HCT116 (cell line): ENCODE measurements around the gene CDKN2B-AS1. TPM values are rescaled to one million over a fixed set of nuclear protein-coding genes. Genes with fewer than 3 reads are reported as not detected.

Experiments
- ATAC-seq: fragments of 200-7000 bp; cut with Tn5 transposase; 2 replicates; pipeline ENCODE4 v1.9.1; 2020; ENCODE audit warnings: mild to moderate bottlenecking, moderate library complexity
- BruUV-seq: library from RNA; stranded (reverse); fragments of 400-500 nt; replicated peaks from 2 replicates; lab custom pipeline; 2021; lab: Mats Ljungman, UMichigan
- CTCF ChIA-PET: fragments of 300-600 bp; sonication (Branson Sonifier 250); formaldehyde crosslinking; loops from one replicate; lab custom pipeline; 2021; ENCODE audit warnings: antibody characterized with exemption; lab: Charles Lee
- POLR2A ChIA-PET: fragments of 300-600, 350-600 bp; sonication (Branson Sonifier 250); formaldehyde crosslinking; loops from one replicate; lab custom pipeline; 2021; ENCODE audit warnings: antibody characterized with exemption; lab: Charles Lee
- RAD21 ChIA-PET, 2 experiments: fragments of 300-600 bp; sonication (Branson Sonifier 250); formaldehyde crosslinking; loops; one replicate each; lab custom pipeline; 2023; ENCODE audit warnings: low total read pairs in 2 of 2; ENCODE audit not compliant: uncharacterized antibody in 2 of 2, unreplicated experiment in 2 of 2, low non-redundant PET in 1 of 2; lab: Charles Lee
- DNase-seq: peaks from one replicate; pipeline ENCODE4 v3.0.0-alpha.2; 2010; ENCODE audit warnings: low read depth, low spot score
- H2AFZ ChIP-seq: fragments of 200-600 bp; shearing (Covaris generic), sonication (generic); 2 replicates; pipeline ENCODE4 v1.6.1; 2017; ENCODE audit warnings: low read depth, mixed run types, mixed read lengths, antibody characterized with exemption, low read length; ENCODE audit not compliant: poor library complexity, severe bottlenecking
- H3K27ac ChIP-seq: 2 replicates; pipeline ENCODE4 v1.5.1; 2012; ENCODE audit warnings: low read depth, low read length
- H3K27me3 ChIP-seq: fragments of 200-600 bp; sonication (generic); 2 replicates; pipeline ENCODE4 v1.6.1; 2016; ENCODE audit warnings: mixed run types, low read length, mixed read lengths; ENCODE audit not compliant: insufficient read depth
- H3K36me3 ChIP-seq, 2 experiments: fragments of 200-500 bp in 1 of 2; fragments of 200-600 bp in 1 of 2; sonication (Bioruptor generic) in 1 of 2; sonication (generic) in 1 of 2; 2 replicates each; pipeline versions ENCODE4 v1.5.1 to v1.6.1; 2014 to 2016; ENCODE audit warnings: low read length in 2 of 2, inconsistent platforms in 1 of 2, mixed read lengths in 1 of 2, mixed run types in 1 of 2; ENCODE audit not compliant: insufficient read depth in 2 of 2, control insufficient read depth in 1 of 2
- H3K4me1 ChIP-seq, 2 experiments: fragments of 200-600 bp in 1 of 2; sonication (generic) in 1 of 2; 2 replicates each; pipeline versions ENCODE4 v1.5.1 to v1.6.1; 2012 to 2017; ENCODE audit warnings: low read length in 2 of 2, inconsistent platforms in 1 of 2, mild to moderate bottlenecking in 1 of 2, mixed read lengths in 1 of 2, mixed run types in 1 of 2, moderate library complexity in 1 of 2; ENCODE audit not compliant: insufficient read depth in 2 of 2, control insufficient read depth in 1 of 2
- H3K4me2 ChIP-seq: fragments of 200-600 bp; sonication (generic); 2 replicates; pipeline ENCODE4 v1.6.1; 2017; ENCODE audit warnings: mixed run types, low read length, mixed read lengths
- H3K4me3 ChIP-seq, 2 experiments: fragments of 200-600 bp in 1 of 2; sonication (generic) in 1 of 2; replicated peaks in 1 of 2; 2 replicates each; pipeline ENCODE4 v1.5.1; 2011 to 2016; ENCODE audit warnings: low read length in 2 of 2, control low read depth in 1 of 2, low read depth in 1 of 2, mild to moderate bottlenecking in 1 of 2, mixed read lengths in 1 of 2, mixed run types in 1 of 2
- H3K79me2 ChIP-seq: fragments of 200-600 bp; sonication (generic); 2 replicates; pipeline ENCODE4 v1.6.1; 2017; ENCODE audit warnings: mild to moderate bottlenecking, mixed run types, low read length, moderate library complexity, mixed read lengths; ENCODE audit not compliant: insufficient read depth
- H3K9ac ChIP-seq: fragments of 200-600 bp; sonication (generic); 2 replicates; pipeline ENCODE4 v1.6.1; 2016; ENCODE audit warnings: low read length, mixed read lengths
- H3K9me2 ChIP-seq: fragments of 200-600 bp; sonication (generic), shearing (Covaris generic); 2 replicates; pipeline ENCODE4 v1.6.1; 2017; ENCODE audit warnings: mixed run types, mild to moderate bottlenecking, moderate library complexity; ENCODE audit not compliant: insufficient read depth
- H3K9me3 ChIP-seq, 2 experiments: fragments of 200-500 bp in 1 of 2; fragments of 200-600 bp in 1 of 2; sonication (Bioruptor generic) in 1 of 2; sonication (generic) in 1 of 2; 2 replicates each; pipeline ENCODE4 v1.6.1; 2014 to 2017; ENCODE audit warnings: low read length in 2 of 2, mixed read lengths in 2 of 2, inconsistent platforms in 1 of 2, low read depth in 1 of 2, mild to moderate bottlenecking in 1 of 2, mixed run types in 1 of 2, moderate library complexity in 1 of 2; ENCODE audit not compliant: control insufficient read depth in 1 of 2, insufficient read depth in 1 of 2
- H4K20me1 ChIP-seq: fragments of 200-600 bp; sonication (generic), shearing (Covaris generic); 2 replicates; pipeline ENCODE4 v1.6.1; 2017; ENCODE audit warnings: mixed run types, mild to moderate bottlenecking, moderate library complexity; ENCODE audit not compliant: insufficient read depth
- ATF3 ChIP-seq: IDR thresholded peaks from 2 replicates; pipeline ENCODE4 v1.6.1; 2012
- CBX3 ChIP-seq: IDR thresholded peaks from 2 replicates; pipeline ENCODE4 v1.6.1; 2012; ENCODE audit warnings: low read depth
- CTCF ChIP-seq, 3 experiments: fragments of 200-600 bp in 1 of 3; sonication (generic) in 1 of 3; IDR thresholded peaks in 2 of 3; conservative IDR thresholded peaks in 1 of 3; 2 replicates each; pipeline ENCODE4 v1.5.1; 2012 to 2017; ENCODE audit warnings: low read depth in 2 of 3, low read length in 2 of 3, antibody characterized with exemption in 1 of 3, borderline replicate concordance in 1 of 3, control low read depth in 1 of 3, mild to moderate bottlenecking in 1 of 3, mixed read lengths in 1 of 3, mixed run types in 1 of 3, moderate library complexity in 1 of 3; ENCODE audit not compliant: insufficient read depth in 1 of 3
- EGR1 ChIP-seq: IDR thresholded peaks from 2 replicates; pipeline ENCODE4 v1.6.1; 2012; ENCODE audit warnings: low read depth
- ELF1 ChIP-seq: IDR thresholded peaks from 2 replicates; pipeline ENCODE4 v1.6.1; 2012; ENCODE audit warnings: low read depth, borderline replicate concordance
- EZH2 ChIP-seq: fragments of 200-600 bp; sonication (generic); IDR thresholded peaks from 2 replicates; pipeline ENCODE4 v1.6.1; 2017; ENCODE audit warnings: antibody characterized with exemption, mixed run types
- POLR2A ChIP-seq: IDR thresholded peaks from 2 replicates; pipeline ENCODE4 v1.7.0; 2011; ENCODE audit warnings: borderline replicate concordance; ENCODE audit not compliant: insufficient read depth, insufficient read length; ENCODE audit errors: extremely low read depth
- POLR2AphosphoS5 ChIP-seq: IDR thresholded peaks from 2 replicates; pipeline ENCODE4 v1.6.1; 2011; ENCODE audit warnings: mild to moderate bottlenecking, low read depth, low read length, moderate library complexity
- RAD21 ChIP-seq: IDR thresholded peaks from 2 replicates; pipeline ENCODE4 v1.6.1; 2012; ENCODE audit warnings: low read depth, mild to moderate bottlenecking
- SIN3A ChIP-seq: IDR thresholded peaks from 2 replicates; pipeline ENCODE4 v1.6.1; 2012; ENCODE audit warnings: low read depth
- SP1 ChIP-seq: IDR thresholded peaks from 2 replicates; pipeline ENCODE4 v1.6.1; 2012; ENCODE audit warnings: low read depth
- SRF ChIP-seq: IDR thresholded peaks from 2 replicates; pipeline ENCODE4 v1.6.1; 2012; ENCODE audit warnings: low read depth
- ZBTB33 ChIP-seq: IDR thresholded peaks from 2 replicates; pipeline ENCODE4 v1.6.1; 2011; ENCODE audit warnings: mild to moderate bottlenecking, low read length, moderate library complexity; ENCODE audit not compliant: insufficient replicate concordance; ENCODE audit errors: extremely low read depth
- ZFX ChIP-seq: fragments of 450-650 bp; IDR thresholded peaks from 2 replicates; pipeline ENCODE4 v1.6.1; 2017
- intact Hi-C: fragments of 100-400 bp; cut with micrococcal nuclease; formaldehyde crosslinking; loops from 2 replicates; pipeline ENCODE4 v1.10.0; 2022
- total RNA-seq: library from RNA; stranded (reverse); gene quantifications from one replicate; pipeline ENCODE4 v1.2.1, GENCODE V29; 2021; ENCODE audit not compliant: unreplicated experiment
- TF ChIP-seq, protein P1 (sequence below): IDR thresholded peaks from 2 replicates; pipeline ENCODE4 v1.6.1; 2012; ENCODE audit warnings: low read depth

CDKN2B-AS1 gene
- total RNA-seq, 1 experiment from 2014 or later = 1.7 TPM

- intact Hi-C loops = no loop called here
- ChIA-PET RAD21 (no interaction called here), POLR2A (interaction anchor here (1.7 kb wide), 1 partner anchor 11 kb away, joined by 7 read pairs; the partner anchor contains the start of gene CDKN2B), CTCF (interaction anchor here (1.3 kb wide), 1 partner anchor 10 kb away, joined by 8 read pairs; the partner anchor contains the start of gene CDKN2B)
- Histone ChIP-seq H4K20me1 (no peaks in the 10 kb centered on the region), H3K27ac (no peak overlapping the region), H3K4me3 (no peak overlapping the region), H3K9me2 (no peaks in the 10 kb centered on the region), H3K9me3 (no peaks in the 10 kb centered on the region), H3K4me1 (peaks cover 4 to 19% of the 10 kb centered on the region in 2 experiments; a peak in 3 of 4 replicates), H3K36me3 (no peaks in the 10 kb centered on the region), H3K4me2 (no peak overlapping the region), H3K9ac (no peak overlapping the region), H3K79me2 (peaks cover 27% of the 10 kb centered on the region), H2AFZ (no peak overlapping the region), H3K27me3 (no peaks in the 10 kb centered on the region)
- TF ChIP-seq SIN3A (no peak), CTCF (IDR thresholded peaks at IDR 0.05 in 2 of 3, conservative IDR thresholded peaks at IDR 0.05 in 1 of 3; ENCODE audit: borderline replicate concordance in 1 of 3, insufficient read depth in 1 of 3, low read depth in 2 of 3, low read length in 2 of 3) (no peak), RAD21 (no peak), ZFX (no peak), POLR2A (no peak), SRF (no peak), SP1 (no peak), POLR2AphosphoS5 (no peak), ELF1 (no peak), EGR1 (no peak), CBX3 (no peak), ZBTB33 (no peak), ATF3 (no peak), EZH2 (no peak)
- TF ChIP-seq, protein P1, sequence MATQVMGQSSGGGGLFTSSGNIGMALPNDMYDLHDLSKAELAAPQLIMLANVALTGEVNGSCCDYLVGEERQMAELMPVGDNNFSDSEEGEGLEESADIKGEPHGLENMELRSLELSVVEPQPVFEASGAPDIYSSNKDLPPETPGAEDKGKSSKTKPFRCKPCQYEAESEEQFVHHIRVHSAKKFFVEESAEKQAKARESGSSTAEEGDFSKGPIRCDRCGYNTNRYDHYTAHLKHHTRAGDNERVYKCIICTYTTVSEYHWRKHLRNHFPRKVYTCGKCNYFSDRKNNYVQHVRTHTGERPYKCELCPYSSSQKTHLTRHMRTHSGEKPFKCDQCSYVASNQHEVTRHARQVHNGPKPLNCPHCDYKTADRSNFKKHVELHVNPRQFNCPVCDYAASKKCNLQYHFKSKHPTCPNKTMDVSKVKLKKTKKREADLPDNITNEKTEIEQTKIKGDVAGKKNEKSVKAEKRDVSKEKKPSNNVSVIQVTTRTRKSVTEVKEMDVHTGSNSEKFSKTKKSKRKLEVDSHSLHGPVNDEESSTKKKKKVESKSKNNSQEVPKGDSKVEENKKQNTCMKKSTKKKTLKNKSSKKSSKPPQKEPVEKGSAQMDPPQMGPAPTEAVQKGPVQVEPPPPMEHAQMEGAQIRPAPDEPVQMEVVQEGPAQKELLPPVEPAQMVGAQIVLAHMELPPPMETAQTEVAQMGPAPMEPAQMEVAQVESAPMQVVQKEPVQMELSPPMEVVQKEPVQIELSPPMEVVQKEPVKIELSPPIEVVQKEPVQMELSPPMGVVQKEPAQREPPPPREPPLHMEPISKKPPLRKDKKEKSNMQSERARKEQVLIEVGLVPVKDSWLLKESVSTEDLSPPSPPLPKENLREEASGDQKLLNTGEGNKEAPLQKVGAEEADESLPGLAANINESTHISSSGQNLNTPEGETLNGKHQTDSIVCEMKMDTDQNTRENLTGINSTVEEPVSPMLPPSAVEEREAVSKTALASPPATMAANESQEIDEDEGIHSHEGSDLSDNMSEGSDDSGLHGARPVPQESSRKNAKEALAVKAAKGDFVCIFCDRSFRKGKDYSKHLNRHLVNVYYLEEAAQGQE = no peak
- ATAC-seq (no peak), DNase-seq (no peak)
- BruUV-seq = no TSS peak
Observed at GRCh38 chr9:21998026-21998425, 3.4 kb downstream of the CDKN2B-AS1 start.
